ENCODE results near the gene SEC23A.

GRCh38 chr14:39043352-39043943 is 59.6 kb downstream of the SEC23A start:
- TF ChIP-seq EZH2 (IDR thresholded peaks at IDR 0.05; ENCODE audit: borderline replicate concordance, insufficient read depth, low read depth, low read length, poor library complexity, severe bottlenecking): no peak
- TF ChIP-seq CTCF (IDR thresholded peaks at IDR 0.05): no peak

Data from B cell (primary cell).